Caco-2 (cell line): Measurements from ENCODE around the gene CMSS1. TPM values are rescaled to one million over a fixed set of nuclear protein-coding genes. Genes with fewer than 3 reads are reported as not detected.

ENCODE experiments used
- BruUV-seq: library from RNA; stranded (reverse); fragments of 400-500 nt; replicated peaks from 2 replicates; lab custom pipeline; 2021; lab: Mats Ljungman, UMichigan
- CTCF ChIA-PET: fragments of 300-600 bp; sonication (Branson Sonifier 250); formaldehyde crosslinking; loops from one replicate; lab custom pipeline; 2022; ENCODE audit warnings: antibody characterized with exemption; lab: Charles Lee
- POLR2A ChIA-PET: fragments of 300-600 bp; sonication (Branson Sonifier 250); formaldehyde crosslinking; loops from one replicate; lab custom pipeline; 2022; ENCODE audit warnings: antibody characterized with exemption; lab: Charles Lee
- DNase-seq, 2 experiments: peaks; one replicate each; pipeline versions ENCODE4 v3.0.0 to v3.0.0-alpha.2; 2020 to 2022
- H3K27me3 ChIP-seq: replicated peaks from 2 replicates; pipeline ENCODE4 v1.6.0; 2011; ENCODE audit warnings: low read length; ENCODE audit not compliant: control insufficient read depth, insufficient read depth
- H3K36me3 ChIP-seq: 2 replicates; pipeline ENCODE4 v1.5.1; 2011; ENCODE audit warnings: low read length; ENCODE audit not compliant: control insufficient read depth, insufficient read depth
- H3K4me1 ChIP-seq: fragments of 250-450 bp; sonication (Bioruptor Pico); 2 replicates; pipeline ENCODE4 v1.5.1; 2020; ENCODE audit warnings: mild to moderate bottlenecking
- H3K4me3 ChIP-seq: 2 replicates; pipeline ENCODE4 v1.5.1; 2011; ENCODE audit warnings: low read depth, mild to moderate bottlenecking, control low read depth, low read length
- H3K9me3 ChIP-seq: fragments of 250-450 bp; sonication (Bioruptor Pico); 2 replicates; pipeline ENCODE4 v1.5.1; 2020; ENCODE audit warnings: mild to moderate bottlenecking, moderate library complexity
- H3K27ac Mint-ChIP-seq: one replicate; pipeline ENCODE4 v1.8.0; 2022; ENCODE audit warnings: mixed read lengths; ENCODE audit not compliant: unreplicated experiment
- H3K27me3 Mint-ChIP-seq: one replicate; pipeline ENCODE4 v1.8.0; 2022; ENCODE audit warnings: mixed read lengths; ENCODE audit not compliant: insufficient read depth, unreplicated experiment
- H3K36me3 Mint-ChIP-seq: one replicate; pipeline ENCODE4 v1.8.0; 2022; ENCODE audit warnings: mild to moderate bottlenecking, mixed read lengths; ENCODE audit not compliant: insufficient read depth, unreplicated experiment
- H3K4me1 Mint-ChIP-seq: one replicate; pipeline ENCODE4 v1.8.0; 2022; ENCODE audit warnings: low read depth, mixed read lengths; ENCODE audit not compliant: unreplicated experiment
- H3K4me3 Mint-ChIP-seq: one replicate; pipeline ENCODE4 v1.8.0; 2022; ENCODE audit warnings: mild to moderate bottlenecking, moderate library complexity, mixed read lengths; ENCODE audit not compliant: unreplicated experiment
- H3K9me3 Mint-ChIP-seq: one replicate; pipeline ENCODE4 v1.8.0; 2022; ENCODE audit warnings: mixed read lengths; ENCODE audit not compliant: unreplicated experiment
- intact Hi-C: fragments of 100-400 bp; cut with micrococcal nuclease; formaldehyde crosslinking; loops from one replicate; pipeline ENCODE4 v1.10.0; 2022; ENCODE audit not compliant: unreplicated experiment
- total RNA-seq: library from RNA; stranded (reverse); gene quantifications from 2 replicates; pipeline ENCODE4 v1.2.3, GENCODE V29; 2022
- TF ChIP-seq, protein P1 (sequence below), 2 experiments: fragments of 200-600 bp in 1 of 2; IDR thresholded peaks; 1 replicate in 1 of 2; 2 replicates in 1 of 2; pipeline versions ENCODE4 v1.5.1 to v1.8.0; 2011 to 2022; ENCODE audit warnings: antibody characterized with exemption in 1 of 2, control low read depth in 1 of 2, inconsistent platforms in 1 of 2, low read depth in 1 of 2, low read length in 1 of 2, mild to moderate bottlenecking in 1 of 2, moderate library complexity in 1 of 2; ENCODE audit not compliant: insufficient read depth in 1 of 2, severe bottlenecking in 1 of 2, unreplicated experiment in 1 of 2

CMSS1 gene
- total RNA-seq, 1 experiment from 2014 or later: 54.4 TPM

DNA sequence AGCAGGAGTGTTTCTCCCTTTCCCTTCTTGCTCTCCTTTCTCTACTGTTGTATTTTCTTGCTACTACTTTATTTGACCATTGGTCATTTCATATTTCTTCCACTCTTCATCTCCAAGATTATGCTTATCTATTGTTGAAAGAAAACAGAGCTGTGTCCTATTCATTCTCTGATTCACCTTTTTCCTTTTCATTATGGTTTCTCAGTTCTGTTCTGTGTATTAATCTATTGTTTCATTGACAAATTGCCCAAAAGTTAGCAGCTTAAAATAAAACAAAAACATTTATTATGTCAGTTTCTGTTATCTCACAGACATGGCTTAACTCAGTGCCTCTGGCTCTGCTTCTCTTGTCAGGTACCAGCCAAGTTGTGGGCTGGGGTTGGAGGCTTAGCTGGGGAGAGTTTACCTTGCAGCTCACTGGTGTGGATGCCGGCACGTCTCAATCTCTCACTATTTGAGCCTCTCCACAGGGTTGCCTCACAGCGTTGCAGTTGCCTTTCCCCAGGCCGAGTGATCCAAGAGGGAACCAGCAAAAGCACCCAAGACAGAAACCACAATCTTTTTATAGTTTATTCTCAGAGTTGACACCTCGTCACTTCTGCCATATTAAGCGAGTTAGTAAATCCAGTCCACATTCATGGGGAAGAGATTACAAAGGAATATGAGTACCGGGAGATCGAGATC is 333.5 kb downstream of the CMSS1 start:
- POLR2A ChIA-PET: no interaction called here
- Mint-ChIP-seq H3K4me1 (no peaks in the 10 kb centered on the region), H3K4me3 (no peak overlapping the region), H3K9me3 (peaks cover 18% of the 10 kb centered on the region), H3K36me3 (peaks cover 9% of the 10 kb centered on the region), H3K27ac (no peak overlapping the region), H3K27me3 (no peaks in the 10 kb centered on the region)
- H3K36me3 ChIP-seq: no peaks in the 10 kb centered on the region
- peaks cover 12% of the 10 kb centered on the region for H3K9me3 ChIP-seq
- H3K4me3 ChIP-seq: no peak overlapping the region
- BruUV-seq: no TSS peak
- CTCF ChIA-PET: no interaction called here
- intact Hi-C loops: no loop called here
- no peaks in the 10 kb centered on the region for H3K27me3 ChIP-seq
- no peaks in the 10 kb centered on the region for H3K4me1 ChIP-seq
- no peak for DNase-seq
- TF ChIP-seq, protein P1, sequence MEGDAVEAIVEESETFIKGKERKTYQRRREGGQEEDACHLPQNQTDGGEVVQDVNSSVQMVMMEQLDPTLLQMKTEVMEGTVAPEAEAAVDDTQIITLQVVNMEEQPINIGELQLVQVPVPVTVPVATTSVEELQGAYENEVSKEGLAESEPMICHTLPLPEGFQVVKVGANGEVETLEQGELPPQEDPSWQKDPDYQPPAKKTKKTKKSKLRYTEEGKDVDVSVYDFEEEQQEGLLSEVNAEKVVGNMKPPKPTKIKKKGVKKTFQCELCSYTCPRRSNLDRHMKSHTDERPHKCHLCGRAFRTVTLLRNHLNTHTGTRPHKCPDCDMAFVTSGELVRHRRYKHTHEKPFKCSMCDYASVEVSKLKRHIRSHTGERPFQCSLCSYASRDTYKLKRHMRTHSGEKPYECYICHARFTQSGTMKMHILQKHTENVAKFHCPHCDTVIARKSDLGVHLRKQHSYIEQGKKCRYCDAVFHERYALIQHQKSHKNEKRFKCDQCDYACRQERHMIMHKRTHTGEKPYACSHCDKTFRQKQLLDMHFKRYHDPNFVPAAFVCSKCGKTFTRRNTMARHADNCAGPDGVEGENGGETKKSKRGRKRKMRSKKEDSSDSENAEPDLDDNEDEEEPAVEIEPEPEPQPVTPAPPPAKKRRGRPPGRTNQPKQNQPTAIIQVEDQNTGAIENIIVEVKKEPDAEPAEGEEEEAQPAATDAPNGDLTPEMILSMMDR (IDR thresholded peaks at IDR 0.05; ENCODE audit: insufficient read depth in 1 of 2, low read depth in 1 of 2, low read length in 1 of 2, severe bottlenecking in 1 of 2, unreplicated experiment in 1 of 2): no peak

DNA sequence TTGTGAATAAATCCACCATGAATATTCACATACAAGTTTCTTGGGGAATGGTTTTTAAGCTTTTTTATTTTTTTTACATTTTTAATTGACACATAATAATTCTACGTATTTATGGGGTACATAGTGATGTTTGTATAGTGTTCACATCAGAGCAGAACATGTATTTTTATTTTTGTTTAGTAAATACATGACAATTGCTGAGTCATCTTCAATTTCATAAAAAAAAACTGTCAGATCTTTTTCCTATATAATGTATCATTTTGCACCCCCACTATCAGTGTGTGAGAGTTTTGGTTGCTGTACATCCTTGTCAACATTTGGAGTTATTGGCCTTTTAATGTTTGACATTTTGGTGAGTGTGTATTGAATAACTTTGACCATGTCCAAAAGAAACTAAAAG is 336.5 kb downstream of the CMSS1 start:
- TF ChIP-seq, protein P1 (IDR thresholded peaks at IDR 0.05; ENCODE audit: insufficient read depth in 1 of 2, low read depth in 1 of 2, low read length in 1 of 2, severe bottlenecking in 1 of 2, unreplicated experiment in 1 of 2): no peak
- no peaks in the 10 kb centered on the region for H3K27me3 Mint-ChIP-seq
- H3K9me3 Mint-ChIP-seq: peaks cover 29% of the 10 kb centered on the region
- no peak for DNase-seq
- CTCF ChIA-PET: no interaction called here
- BruUV-seq: no TSS peak
- H3K27ac Mint-ChIP-seq: no peak overlapping the region
- Histone ChIP-seq H3K27me3 (no peaks in the 10 kb centered on the region), H3K4me3 (no peak overlapping the region), H3K4me1 (no peaks in the 10 kb centered on the region), H3K9me3 (peaks cover 21% of the 10 kb centered on the region), H3K36me3 (no peaks in the 10 kb centered on the region)
- intact Hi-C loops: no loop called here
- H3K4me1 Mint-ChIP-seq: no peaks in the 10 kb centered on the region
- POLR2A ChIA-PET: no interaction called here
- H3K36me3 Mint-ChIP-seq: peaks cover 20% of the 10 kb centered on the region
- H3K4me3 Mint-ChIP-seq: no peak overlapping the region

DNA sequence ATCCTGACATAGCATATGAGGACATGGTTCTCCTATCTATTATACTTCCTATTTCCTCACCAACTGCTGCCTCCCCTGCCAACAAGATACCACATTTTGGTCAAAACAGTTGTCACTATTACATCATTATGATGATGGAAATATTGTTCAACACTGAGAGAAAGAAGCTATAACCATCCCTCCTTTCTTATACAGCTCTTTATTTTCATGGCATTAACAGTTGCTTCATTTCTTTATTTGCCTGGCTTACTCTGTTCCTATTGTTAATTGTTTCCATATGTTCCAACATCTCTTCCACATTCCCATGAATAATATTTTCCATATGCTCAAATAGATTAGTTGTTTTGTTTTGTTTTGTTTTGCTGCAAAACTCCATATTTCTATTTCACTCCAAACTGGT is 337.5 kb downstream of the CMSS1 start:
- Histone ChIP-seq H3K36me3 (no peaks in the 10 kb centered on the region), H3K27me3 (no peaks in the 10 kb centered on the region), H3K4me3 (no peak overlapping the region), H3K9me3 (peaks cover 21% of the 10 kb centered on the region), H3K4me1 (no peaks in the 10 kb centered on the region)
- Mint-ChIP-seq H3K27ac (no peak overlapping the region), H3K9me3 (peaks cover 29% of the 10 kb centered on the region), H3K36me3 (peaks cover 20% of the 10 kb centered on the region), H3K27me3 (no peaks in the 10 kb centered on the region), H3K4me1 (no peaks in the 10 kb centered on the region), H3K4me3 (no peak overlapping the region)
- intact Hi-C loops: no loop called here
- POLR2A ChIA-PET: no interaction called here
- no peak for DNase-seq
- TF ChIP-seq, protein P1 (IDR thresholded peaks at IDR 0.05; ENCODE audit: insufficient read depth in 1 of 2, low read depth in 1 of 2, low read length in 1 of 2, severe bottlenecking in 1 of 2, unreplicated experiment in 1 of 2): no peak
- no TSS peak for BruUV-seq
- CTCF ChIA-PET: no interaction called here
